Stimulated activated CD4-positive, alpha-beta T cell treated with anti-CD3 and anti-CD28 coated beads, TNF-alpha, amount 100 ng/mL, for 4 hours (primary cell): Measurements from ENCODE around the gene TENM4.

Experiments used
- DNase-seq, 3 experiments: peaks; one replicate each; pipeline ENCODE4 v3.0.0-alpha.2; 2020; ENCODE audit warnings: low read depth in 3 of 3

TENM4 gene

DNA sequence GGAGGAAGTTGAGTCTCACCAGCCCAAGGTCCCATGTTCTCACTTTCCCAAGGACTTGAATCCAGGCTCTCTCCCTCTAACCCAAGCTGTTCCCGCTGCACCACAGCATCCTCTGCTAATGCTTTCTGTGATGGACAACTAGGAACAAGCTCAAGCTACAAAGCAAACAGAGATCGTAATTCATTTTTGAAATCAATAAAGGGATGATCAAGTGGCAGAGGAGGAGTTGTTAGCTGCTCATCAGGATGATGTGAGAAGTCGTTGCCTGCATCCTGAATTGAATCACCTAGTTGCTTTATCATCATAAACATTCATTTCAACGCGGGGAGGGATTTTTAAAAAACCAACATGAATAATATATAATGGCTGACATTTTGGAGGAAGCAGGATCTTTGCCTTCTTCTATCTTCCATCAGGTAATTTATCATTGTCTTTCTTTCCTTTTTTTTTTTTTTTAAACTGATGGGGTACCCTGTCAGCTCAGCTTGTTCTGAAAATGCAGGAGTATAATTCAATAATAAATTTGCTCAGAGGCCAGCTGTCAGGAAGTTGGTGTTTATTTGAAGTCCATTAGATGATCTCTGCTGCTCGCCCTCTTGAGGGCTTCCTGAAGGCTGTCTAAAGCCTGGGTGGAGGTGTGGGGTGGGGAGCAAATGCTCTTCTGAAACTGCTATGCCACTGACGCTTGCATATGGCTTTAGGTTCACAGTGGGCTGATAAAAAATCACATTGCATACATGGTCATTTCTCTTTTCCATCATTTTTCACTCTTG lies 691.7 kb downstream of the TENM4 start:
- no peak for DNase-seq

DNA sequence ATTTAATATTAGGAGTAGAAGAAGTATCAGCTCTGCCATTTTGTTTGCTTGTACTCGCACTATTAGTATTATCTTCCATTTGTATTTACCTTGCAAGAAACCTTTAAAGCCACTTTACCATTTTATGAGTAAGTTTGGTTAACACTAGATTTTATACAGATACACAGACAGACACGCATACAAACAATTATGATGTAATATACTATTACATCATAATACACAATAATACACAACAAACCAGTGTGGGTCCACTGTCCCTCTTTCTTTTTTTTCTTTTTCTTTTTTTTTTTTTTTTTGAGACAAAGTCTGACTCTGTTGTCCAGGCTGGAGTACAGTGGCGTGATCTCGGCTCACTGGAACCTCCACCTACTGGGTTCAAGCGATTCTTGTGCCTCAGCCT lies 695.9 kb downstream of the TENM4 start:
- no peak for DNase-seq

DNA sequence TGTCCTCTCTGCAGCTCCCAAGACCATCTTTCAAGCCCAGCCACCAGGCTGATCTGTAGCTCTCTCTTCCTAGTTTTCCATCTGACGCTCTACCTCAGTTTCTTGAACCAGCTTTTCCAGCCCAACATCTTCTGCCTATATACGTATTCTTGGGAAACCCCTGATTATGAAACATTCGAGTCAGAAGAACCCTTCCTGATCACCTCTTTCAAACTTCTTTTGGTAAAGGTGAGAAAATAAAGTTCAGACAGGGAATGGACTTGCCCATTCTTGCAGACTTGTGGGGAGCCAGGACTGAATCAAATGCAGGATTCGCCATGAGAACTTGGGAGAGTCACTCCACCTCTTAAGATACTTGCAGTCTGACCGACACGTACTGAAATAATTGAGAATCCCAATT lies 696.6 kb downstream of the TENM4 start:
- no peak for DNase-seq

DNA sequence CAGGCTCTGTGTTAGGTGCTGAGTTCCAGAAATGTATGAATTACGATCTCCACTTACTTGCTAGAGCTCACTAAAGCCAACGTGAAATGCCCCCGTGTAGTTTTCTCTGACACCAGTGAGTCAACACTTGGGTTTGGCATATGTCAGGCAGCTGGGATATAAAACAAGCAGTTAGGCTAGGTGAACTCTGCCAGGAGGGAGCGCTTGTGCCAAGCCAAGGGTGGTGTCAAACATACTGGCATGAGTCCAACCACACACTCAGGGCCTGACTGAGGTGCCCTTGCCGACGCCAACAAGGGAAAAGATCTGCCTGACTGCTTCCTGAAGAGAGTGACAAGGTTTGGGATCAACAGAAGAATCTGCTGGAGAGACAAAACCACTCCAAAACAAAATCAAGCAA lies 698.4 kb downstream of the TENM4 start:
- DNase-seq, result no peak

DNA sequence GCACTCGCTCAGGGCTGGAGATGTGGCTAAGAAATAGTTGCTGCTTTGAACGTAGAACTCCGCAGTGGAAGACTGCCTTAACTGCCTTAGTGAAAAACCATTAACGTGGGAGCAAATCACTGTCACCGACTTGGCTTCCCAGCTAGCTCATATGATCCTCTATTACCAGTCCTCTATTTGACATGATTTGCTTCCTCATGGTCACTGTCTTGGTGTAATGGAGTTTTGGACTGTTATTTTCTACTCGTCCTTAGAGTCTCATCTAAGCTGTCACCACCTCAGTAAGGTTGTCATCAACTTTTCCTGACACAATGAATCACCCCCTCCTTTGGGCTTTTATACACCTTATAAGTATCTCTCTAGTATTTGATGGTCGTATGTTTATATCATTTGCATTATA lies 699.1 kb downstream of the TENM4 start:
- DNase-seq, result no peak

DNA sequence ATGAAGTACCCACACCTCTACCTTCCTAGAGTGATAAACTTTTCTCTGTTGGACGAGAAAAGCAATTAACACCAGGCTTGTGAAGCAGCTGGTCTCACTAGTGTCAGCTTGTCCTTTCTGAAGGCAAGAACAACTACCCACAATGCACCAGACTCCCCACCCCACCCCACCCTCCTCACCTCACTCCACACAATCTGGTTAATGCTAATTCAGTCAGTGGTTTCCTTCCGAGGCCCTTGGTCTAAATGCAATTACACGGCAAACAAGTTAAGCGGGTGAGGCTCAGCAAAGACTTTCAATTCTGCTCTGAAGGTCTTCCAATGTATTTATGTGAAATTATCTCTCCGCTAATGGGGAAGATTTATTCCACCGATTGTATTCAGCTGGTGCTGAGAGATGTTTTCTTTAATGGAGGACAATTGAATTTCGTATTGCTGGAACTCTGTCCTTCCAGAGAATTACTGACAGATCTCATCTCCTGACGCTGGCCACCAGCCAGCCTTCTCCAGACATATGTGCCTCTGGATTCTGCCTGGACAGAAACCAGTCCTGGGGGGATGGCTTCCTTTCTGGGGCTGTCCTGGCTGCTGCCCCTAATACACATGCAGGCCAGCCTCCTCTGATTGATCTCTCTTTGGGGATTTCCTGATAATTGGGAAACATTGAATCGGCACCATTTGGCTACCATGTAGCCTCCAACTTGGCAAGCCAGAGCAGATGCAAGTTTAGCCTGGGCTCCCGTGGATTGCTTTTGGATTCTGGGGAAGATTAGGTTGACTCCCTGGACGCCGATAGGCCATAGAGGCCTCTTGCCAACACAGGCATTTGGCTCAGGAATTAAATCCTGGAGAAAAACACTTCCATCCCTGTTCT lies 700.4 kb downstream of the TENM4 start:
- DNase-seq, result no peak

DNA sequence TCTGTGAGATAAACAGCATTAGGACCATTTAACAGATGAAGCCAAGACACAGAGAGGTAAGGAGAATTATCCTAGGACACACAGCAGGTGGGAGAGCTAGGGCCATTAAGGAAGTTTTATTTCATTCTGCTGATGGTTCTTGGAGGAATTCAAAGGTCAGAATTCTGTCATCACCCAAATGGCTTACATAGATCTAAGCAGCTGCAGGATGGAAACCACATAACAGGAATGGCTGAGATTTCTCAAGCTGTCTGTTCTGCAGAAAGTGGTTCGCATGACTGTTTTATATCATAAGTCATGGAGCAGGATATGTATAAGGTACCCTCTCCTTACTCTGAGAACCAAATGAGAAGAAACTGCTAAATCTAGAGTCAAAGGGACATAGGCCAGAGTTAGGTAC lies 702.9 kb downstream of the TENM4 start:
- DNase-seq, result no peak

DNA sequence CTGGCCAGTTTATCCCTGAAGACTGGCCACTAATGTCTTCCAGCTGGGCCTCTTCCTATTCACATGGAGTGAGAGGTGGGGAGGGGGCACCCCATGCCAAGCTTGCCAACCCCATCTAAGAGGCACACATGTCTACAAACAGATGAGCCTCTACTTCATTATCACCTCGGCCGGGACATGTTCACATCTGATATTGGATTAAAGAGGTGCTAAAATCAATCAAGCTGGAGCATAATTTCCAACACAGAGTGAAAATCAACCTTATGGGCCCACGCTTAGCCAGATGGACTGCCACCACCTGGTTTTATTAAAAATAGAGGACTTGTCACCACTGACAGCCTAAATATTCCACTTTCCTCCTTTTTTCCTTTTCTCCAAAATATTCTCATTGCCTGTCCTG lies 703.5 kb downstream of the TENM4 start:
- DNase-seq, result no peak

DNA sequence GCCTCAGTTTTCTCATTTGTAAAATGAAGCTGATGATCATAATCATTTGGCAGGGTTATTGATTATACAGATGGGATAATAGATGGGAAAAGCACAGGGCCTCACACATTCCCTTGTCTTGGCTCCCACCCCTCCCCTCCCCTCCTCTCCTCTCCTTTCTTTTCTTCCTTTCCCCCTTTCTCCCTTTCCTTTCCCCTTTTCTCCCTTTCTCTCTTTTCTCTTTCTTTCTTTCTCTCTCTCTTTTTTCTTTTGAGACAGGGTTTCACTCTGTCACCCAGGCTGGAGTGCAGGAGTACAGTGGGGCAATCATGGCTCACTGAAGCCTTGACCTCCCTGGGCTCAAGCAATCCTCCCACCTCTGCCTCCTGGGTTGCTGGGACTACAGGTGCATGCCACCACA lies 705.1 kb downstream of the TENM4 start:
- DNase-seq, result no peak

DNA sequence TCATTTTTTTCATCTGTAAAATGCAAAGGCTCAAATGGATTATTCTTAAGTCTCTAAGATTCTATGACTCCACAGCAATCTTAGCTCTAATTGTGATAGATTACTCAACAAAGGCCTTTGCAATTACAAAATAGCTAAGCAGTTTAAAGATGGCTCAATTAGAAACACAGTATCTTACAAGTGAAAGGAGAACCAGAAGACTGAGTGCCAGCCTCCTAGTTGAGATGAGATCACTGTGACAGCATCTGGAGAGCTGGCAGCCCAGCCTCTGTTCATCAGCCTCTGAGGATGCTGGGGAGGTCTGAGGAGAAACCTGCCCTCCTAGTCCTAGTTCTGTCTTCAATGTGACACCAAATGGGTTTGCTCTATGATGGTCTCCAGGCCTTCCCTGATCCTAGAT lies 707.8 kb downstream of the TENM4 start:
- DNase-seq, result no peak

DNA sequence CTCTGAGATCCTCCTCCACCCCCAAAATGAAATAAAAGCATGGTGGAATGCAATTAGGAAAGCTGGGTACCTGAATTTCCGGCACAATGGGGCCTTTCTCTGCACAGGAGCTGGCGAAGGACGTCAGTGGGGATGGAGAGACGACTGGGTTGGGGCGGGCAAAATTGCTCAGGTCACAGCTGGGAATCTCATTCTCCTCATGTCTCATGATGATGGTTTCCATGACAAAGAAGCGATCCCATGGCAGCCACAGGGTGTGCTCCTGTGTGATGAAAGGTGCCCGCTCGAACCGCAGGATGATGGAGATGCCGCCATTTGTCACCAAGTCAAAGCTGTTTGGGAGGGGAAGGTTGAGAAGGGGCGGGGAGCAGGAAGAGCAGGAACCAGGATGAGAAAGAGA lies 708.6 kb downstream of the TENM4 start:
- no peak for DNase-seq

DNA sequence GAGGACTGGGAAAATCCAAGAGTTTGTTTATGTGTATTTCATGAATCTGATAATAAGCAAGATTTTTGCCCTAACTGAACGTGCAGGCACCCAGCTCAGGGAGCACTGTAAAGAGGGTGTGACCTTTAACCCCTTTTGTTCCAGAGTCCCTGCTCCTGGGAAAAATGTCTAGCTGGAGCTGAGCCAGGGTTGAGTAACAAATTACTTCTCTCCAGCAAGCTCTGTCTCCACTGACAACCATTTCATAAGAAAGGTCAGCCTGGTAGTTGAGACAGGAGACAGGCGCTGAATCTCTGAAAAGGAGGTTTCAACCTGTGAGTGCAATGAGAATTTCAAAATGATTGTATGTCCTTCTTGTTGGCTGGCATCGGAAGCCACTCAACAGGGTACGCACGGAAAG lies 709.8 kb downstream of the TENM4 start:
- no peak for DNase-seq

DNA sequence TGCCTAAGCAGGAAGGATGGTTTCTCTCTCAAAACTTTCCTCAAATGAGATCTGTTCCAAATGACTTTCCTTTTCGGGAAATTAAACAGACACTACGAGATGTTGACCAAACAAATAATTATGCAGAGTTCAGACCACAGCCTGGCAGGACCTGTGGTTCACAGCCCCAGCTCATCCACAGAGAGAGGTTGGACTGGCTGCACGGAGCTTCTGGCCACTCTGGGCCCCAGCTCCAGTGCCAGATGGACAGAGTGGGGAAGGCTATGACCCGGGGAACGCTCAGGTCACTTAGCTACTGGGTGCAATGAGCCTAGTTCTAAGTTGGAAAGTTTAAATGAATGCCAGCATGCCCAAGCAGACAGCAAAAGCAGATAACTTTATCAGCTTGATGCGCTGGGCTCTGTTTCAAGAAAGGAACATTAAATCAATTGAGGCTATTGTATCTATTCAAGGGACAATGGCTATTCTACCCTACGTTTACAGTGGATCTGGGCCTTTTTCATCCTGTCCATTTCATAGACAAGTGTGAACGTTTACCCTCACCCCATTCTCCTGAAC lies 710.5 kb downstream of the TENM4 start:
- no peak for DNase-seq

DNA sequence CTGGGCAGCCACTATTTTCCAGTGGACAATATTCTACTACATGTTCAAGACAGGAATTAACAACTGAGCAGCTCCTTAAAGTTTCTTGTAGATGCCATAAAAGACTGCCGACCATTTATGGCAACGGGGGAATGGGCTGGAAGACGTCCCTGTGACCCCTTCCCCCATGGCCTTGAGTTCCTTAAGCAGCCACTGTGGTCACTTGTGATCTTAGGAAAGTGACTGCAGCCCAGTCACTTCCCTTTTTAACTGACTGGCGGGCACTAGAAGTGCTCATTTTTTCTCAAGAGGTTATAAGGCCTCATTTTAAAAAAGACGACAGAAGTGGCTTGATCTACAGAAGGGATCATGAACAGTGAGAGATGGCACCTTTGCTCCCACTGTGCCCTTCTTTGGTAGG lies 713.0 kb downstream of the TENM4 start:
- no peak for DNase-seq

DNA sequence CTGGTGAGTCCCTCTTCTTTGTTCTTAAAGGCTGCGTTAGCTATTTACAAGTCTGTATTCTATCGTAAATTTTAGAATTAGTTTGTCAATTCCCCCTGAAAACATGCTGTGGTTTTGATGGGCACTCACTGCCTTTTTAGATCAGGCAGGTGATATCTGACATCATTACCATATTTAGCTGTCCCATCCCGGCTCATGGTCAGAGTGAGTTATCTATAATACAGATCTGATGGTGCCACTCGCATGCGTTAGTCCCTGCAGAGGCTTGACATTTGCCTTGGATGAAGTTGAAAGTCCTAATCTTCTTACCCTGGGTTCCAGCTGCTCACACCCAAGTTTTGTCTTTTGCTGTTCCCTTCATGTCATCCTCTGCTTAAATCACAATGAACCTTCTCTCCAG lies 715.6 kb downstream of the TENM4 start:
- no peak for DNase-seq

DNA sequence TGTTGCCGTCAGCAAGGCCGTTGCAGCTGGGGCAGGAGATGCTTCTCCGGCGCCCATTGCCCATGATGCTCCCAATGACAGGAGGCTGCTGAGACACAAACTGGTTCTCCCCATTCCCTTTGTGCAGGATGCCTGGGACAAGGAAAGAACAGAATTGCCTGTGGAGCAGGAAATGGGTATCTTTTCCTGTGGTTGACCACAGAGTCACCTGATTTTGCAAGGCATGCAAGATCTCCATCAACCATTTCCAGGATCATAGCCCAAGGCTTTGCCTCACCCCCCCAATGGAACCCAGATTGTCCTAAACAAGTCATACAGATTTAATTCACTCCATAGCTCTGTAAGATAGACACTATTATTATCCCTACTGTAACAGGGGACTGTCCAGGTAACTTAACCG lies 718.0 kb downstream of the TENM4 start:
- no peak for DNase-seq

DNA sequence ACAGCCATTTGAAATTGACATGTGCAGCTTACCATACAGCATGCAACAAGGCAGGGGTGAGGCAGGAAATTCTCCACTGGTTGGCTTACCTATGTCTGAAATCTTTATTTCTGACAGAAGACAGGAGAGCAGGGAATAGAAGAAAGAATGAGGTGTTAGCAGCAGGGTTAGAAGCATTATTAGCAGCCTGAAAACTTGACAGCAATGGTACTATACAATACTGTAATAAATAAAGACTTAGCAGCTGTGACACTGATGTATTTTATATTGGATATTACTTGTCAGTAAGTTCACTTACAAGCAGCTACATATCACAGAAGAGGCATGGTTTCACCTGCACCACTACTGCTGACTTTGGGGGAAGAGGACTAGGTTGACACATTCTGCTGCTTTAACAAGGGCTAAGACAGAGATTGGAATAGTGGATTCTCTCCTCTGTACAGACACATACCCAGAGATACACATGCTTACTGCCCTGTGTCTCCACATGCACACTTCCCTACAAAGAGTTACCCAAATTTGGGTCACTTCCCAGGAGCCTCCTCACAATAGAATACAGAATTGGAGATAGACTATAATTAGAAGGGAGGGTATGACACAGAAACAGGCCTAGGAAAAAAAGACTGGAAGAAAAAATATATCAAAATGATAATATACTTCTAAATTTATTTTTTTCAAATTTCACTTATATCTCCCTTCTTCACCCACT lies 720.4 kb downstream of the TENM4 start:
- DNase-seq, result no peak

DNA sequence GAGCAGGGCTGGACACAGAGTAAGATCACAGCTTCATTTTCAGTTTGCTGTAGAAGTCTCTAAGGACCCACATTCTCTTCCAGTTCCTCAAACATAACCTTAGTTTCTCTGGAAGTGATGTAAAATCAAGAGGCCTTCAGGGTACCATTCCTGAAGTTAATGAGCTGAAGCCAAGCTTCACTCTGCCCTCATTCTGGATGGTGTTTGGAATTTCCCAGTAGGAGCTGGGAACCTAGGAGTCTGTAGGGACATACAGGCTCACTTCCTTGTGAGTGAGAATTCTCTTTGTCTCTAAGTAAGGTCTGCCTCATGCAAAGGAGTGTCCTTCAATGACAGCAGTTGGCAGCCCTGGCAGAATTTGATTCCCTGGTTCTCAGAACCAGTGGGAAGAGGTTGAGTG lies 723.8 kb downstream of the TENM4 start:
- no peak for DNase-seq

DNA sequence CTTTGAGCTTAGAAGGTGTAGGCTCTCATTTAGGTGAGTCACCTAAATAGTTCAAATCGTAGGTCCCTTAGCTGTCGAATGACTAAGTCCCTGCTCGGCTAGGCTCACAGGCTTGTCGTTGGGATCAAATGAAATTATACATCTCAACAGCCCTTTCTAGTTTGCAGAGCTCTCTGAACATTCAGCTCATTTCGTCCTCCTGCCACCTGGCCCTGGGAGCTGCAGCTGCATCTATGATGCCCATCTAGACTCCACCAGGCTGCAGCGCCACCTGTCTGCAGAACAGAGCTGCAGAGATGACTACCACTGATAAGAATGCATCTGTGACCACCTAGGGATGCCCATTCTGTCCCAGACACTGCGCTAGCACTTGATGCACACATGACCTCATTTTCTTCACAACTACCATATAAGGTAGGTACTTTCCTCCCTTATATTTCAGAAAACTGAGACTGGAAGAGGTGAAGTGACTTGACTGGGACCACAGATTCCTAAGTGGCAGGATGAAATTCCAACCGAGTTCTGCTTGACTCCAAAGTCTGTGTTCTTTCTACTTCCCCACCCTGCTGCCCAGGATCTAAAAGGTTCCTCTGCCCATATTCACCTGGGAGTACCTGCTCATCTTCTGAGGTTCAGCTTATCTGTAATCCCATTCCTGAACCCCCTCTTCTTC lies 725.1 kb downstream of the TENM4 start:
- no peak for DNase-seq

DNA sequence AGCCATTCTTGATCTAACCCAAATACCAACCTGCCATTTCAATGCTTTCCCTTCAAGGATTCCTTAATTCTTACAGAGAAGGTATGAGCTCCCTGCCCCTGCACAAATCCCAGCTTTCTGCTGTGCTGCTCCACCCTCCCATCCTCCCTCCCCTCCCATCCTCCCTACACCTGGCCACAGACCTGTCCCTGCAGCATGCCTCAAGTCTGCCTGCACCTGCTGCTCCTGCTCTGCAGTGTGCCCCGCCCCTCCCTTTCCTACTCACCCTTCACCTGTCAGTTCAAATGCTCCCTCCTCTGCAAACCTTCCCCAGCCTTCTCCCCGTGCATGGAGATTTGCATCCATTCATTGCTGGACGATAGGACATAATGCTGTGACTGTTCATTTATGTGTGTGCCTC lies 726.3 kb downstream of the TENM4 start:
- no peak for DNase-seq

DNA sequence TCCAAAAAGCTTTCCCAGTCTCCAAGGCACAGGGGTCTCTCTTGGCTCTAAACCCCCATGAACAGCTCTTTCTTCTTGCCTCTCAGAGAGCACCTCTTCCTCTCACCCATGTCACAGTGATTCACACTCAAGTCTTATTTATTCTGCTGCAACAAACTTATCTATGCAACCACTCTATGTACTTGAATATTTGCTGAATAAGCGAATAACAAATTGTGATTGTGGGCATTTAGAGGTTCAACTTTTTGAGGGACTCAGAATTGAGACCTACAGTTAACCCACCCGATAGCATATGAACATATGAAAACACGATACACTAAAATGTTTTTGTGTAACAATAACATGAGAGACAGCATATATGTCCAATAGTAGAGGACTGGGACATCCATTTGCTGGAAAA lies 729.1 kb downstream of the TENM4 start:
- no peak for DNase-seq

DNA sequence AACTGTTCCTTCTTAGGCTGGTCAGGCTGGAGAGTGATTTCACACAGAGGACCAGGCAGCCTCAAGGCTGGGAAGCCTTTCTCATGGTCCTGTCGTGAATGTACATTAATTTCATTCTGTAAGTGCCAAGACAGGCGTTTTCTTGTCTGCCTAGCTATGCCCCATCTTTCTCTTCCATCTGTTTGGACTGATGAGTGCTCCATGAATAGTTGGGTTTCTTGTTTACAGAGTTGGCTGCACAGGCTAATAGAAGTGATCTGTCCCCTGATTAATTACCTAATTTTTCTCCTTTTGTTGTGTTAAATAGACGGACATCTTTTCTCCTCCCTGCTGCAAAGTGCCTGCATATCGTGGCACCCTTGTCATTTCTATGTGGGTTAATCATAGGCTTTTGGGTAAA lies 730.4 kb downstream of the TENM4 start:
- DNase-seq, result no peak
